WTC11 (cell line): Measurements from ENCODE around the gene C3orf70. TPM values are rescaled to one million over a fixed set of nuclear protein-coding genes. Genes with fewer than 3 reads are reported as not detected.

Experiments used
- ATAC-seq: fragments of 200-7000 bp; cut with Tn5 transposase; 2 replicates; pipeline ENCODE4 v1.10.0; 2021; ENCODE audit warnings: mild to moderate bottlenecking, moderate library complexity
- CTCF ChIA-PET: fragments of 300-600 bp; sonication (Branson Sonifier 250); formaldehyde crosslinking; loops from one replicate; lab custom pipeline; 2021; ENCODE audit warnings: antibody characterized with exemption; lab: Charles Lee
- POLR2A ChIA-PET: fragments of 350-600 bp; sonication (Branson Sonifier 250); formaldehyde crosslinking; loops from one replicate; lab custom pipeline; 2021; ENCODE audit warnings: antibody characterized with exemption; lab: Charles Lee
- DNase-seq: peaks from one replicate; pipeline ENCODE4 v3.0.0; 2021; ENCODE audit warnings: low spot score
- H3K27ac Mint-ChIP-seq: 2 replicates; pipeline ENCODE4 v1.8.0; 2021; ENCODE audit warnings: mixed read lengths
- H3K27me3 Mint-ChIP-seq: 2 replicates; pipeline ENCODE4 v1.8.0; 2021; ENCODE audit warnings: low read depth, mild to moderate bottlenecking, moderate library complexity, mixed read lengths
- H3K36me3 Mint-ChIP-seq: 2 replicates; pipeline ENCODE4 v1.8.0; 2021; ENCODE audit warnings: mixed read lengths
- H3K4me1 Mint-ChIP-seq: 2 replicates; pipeline ENCODE4 v1.8.0; 2022; ENCODE audit warnings: mixed read lengths
- H3K4me3 Mint-ChIP-seq: 2 replicates; pipeline ENCODE4 v1.8.0; 2021; ENCODE audit warnings: mild to moderate bottlenecking, moderate library complexity, mixed read lengths
- H3K9me3 Mint-ChIP-seq: 2 replicates; pipeline ENCODE4 v1.8.0; 2021; ENCODE audit warnings: mixed read lengths
- ATF2 ChIP-seq: sonication (generic); formaldehyde crosslinking; IDR thresholded peaks from 2 replicates; pipeline ENCODE4 v1.8.1; 2022; ENCODE audit warnings: low read depth, missing genetic modification reagents, borderline replicate concordance
- CREB1 ChIP-seq: sonication (generic); formaldehyde crosslinking; IDR thresholded peaks from 2 replicates; pipeline ENCODE4 v1.8.0; 2023; ENCODE audit warnings: mild to moderate bottlenecking, missing genetic modification reagents
- CREM ChIP-seq: sonication (generic); formaldehyde crosslinking; IDR thresholded peaks from 2 replicates; pipeline ENCODE4 v1.8.1; 2022; ENCODE audit warnings: mild to moderate bottlenecking, missing genetic modification reagents, moderate library complexity
- FOXK1 ChIP-seq: sonication (generic); formaldehyde crosslinking; IDR thresholded peaks from 2 replicates; pipeline ENCODE4 v1.8.0; 2022; ENCODE audit warnings: mild to moderate bottlenecking, moderate library complexity, missing genetic modification reagents
- GRHL2 ChIP-seq: fragments of 250-450 bp; sonication (Bioruptor Pico); IDR thresholded peaks from 2 replicates; pipeline ENCODE4 v1.8.0; 2022; ENCODE audit warnings: mild to moderate bottlenecking, moderate library complexity; ENCODE audit not compliant: insufficient replicate concordance, severe bottlenecking
- GTF2I ChIP-seq: fragments of 250-450 bp; sonication (Bioruptor Pico); conservative IDR thresholded peaks from 2 replicates; pipeline ENCODE4 v1.4.0; 2021; ENCODE audit warnings: mild to moderate bottlenecking
- IRF1 ChIP-seq: sonication (generic); formaldehyde crosslinking; IDR thresholded peaks from 2 replicates; pipeline ENCODE4 v1.8.0; 2023; ENCODE audit warnings: missing genetic modification reagents
- IRF2 ChIP-seq: sonication (generic); formaldehyde crosslinking; IDR thresholded peaks from 2 replicates; pipeline ENCODE4 v1.8.0; 2022; ENCODE audit warnings: low read depth, missing genetic modification reagents, borderline replicate concordance
- JUN ChIP-seq: sonication (generic); formaldehyde crosslinking; IDR thresholded peaks from 2 replicates; pipeline ENCODE4 v1.8.0; 2023; ENCODE audit warnings: mild to moderate bottlenecking, missing genetic modification reagents
- KAT7 ChIP-seq: sonication (generic); formaldehyde crosslinking; IDR thresholded peaks from 2 replicates; pipeline ENCODE4 v1.8.1; 2023; ENCODE audit warnings: missing genetic modification reagents, mild to moderate bottlenecking, borderline replicate concordance
- MLX ChIP-seq: sonication (generic); formaldehyde crosslinking; IDR thresholded peaks from 2 replicates; pipeline ENCODE4 v1.8.1; 2023; ENCODE audit warnings: mild to moderate bottlenecking, missing genetic modification reagents, moderate library complexity
- NR2C2 ChIP-seq: sonication (generic); formaldehyde crosslinking; IDR thresholded peaks from 2 replicates; pipeline ENCODE4 v1.8.0; 2022; ENCODE audit warnings: mild to moderate bottlenecking, missing genetic modification reagents
- OVOL2 ChIP-seq: fragments of 250-450 bp; sonication (Bioruptor Pico); IDR thresholded peaks from 2 replicates; pipeline ENCODE4 v1.9.0; 2021; ENCODE audit warnings: mild to moderate bottlenecking, borderline replicate concordance
- PREB ChIP-seq: sonication (generic); formaldehyde crosslinking; IDR thresholded peaks from 2 replicates; pipeline ENCODE4 v1.8.1; 2022; ENCODE audit warnings: mild to moderate bottlenecking, missing genetic modification reagents, moderate library complexity, borderline replicate concordance
- PRRX2 ChIP-seq: fragments of 250-450 bp; sonication (Bioruptor Pico); IDR thresholded peaks from 2 replicates; pipeline ENCODE4 v1.8.0; 2021; ENCODE audit warnings: mild to moderate bottlenecking
- RORB ChIP-seq: fragments of 250-450 bp; sonication (Bioruptor Pico); IDR thresholded peaks from 2 replicates; pipeline ENCODE4 v1.9.0; 2021; ENCODE audit warnings: mild to moderate bottlenecking
- USF1 ChIP-seq: sonication (generic); formaldehyde crosslinking; IDR thresholded peaks from 2 replicates; pipeline ENCODE4 v1.8.0; 2022; ENCODE audit warnings: mild to moderate bottlenecking, missing genetic modification reagents
- ZMAT4 ChIP-seq: fragments of 250-450 bp; sonication (Bioruptor Pico); IDR thresholded peaks from 2 replicates; pipeline ENCODE4 v1.9.0; 2021; ENCODE audit warnings: mild to moderate bottlenecking
- ZNF138 ChIP-seq: sonication (generic); formaldehyde crosslinking; conservative IDR thresholded peaks from 2 replicates; pipeline ENCODE4 v1.8.1; 2022; ENCODE audit warnings: mild to moderate bottlenecking, moderate library complexity, missing genetic modification reagents
- ZNF219 ChIP-seq: sonication (generic); formaldehyde crosslinking; IDR thresholded peaks from 2 replicates; pipeline ENCODE4 v1.8.0; 2023; ENCODE audit warnings: missing genetic modification reagents, mild to moderate bottlenecking, borderline replicate concordance
- ZNF281 ChIP-seq: sonication (generic); formaldehyde crosslinking; IDR thresholded peaks from 2 replicates; pipeline ENCODE4 v1.8.0; 2023; ENCODE audit warnings: mild to moderate bottlenecking, missing genetic modification reagents
- ZNF396 ChIP-seq: fragments of 250-450 bp; sonication (Bioruptor Pico); IDR thresholded peaks from 2 replicates; pipeline ENCODE4 v1.8.0; 2021; ENCODE audit warnings: mild to moderate bottlenecking, moderate library complexity, borderline replicate concordance
- ZNF671 ChIP-seq: fragments of 250-450 bp; sonication (Bioruptor Pico); IDR thresholded peaks from 2 replicates; pipeline ENCODE4 v1.8.0; 2021; ENCODE audit warnings: mild to moderate bottlenecking
- total RNA-seq: library from RNA; stranded (reverse); gene quantifications from 3 replicates; pipeline ENCODE4 v1.2.3, GENCODE V29; 2021
- TF ChIP-seq, protein P1 (sequence below): sonication (generic); formaldehyde crosslinking; IDR thresholded peaks from 2 replicates; pipeline ENCODE4 v1.8.0; 2022; ENCODE audit warnings: mild to moderate bottlenecking, missing genetic modification reagents
- TF ChIP-seq, protein P2 (sequence below): sonication (generic); formaldehyde crosslinking; conservative IDR thresholded peaks from 2 replicates; pipeline ENCODE4 v1.8.1; 2022; ENCODE audit warnings: mild to moderate bottlenecking, missing genetic modification reagents

C3orf70 gene
- total RNA-seq, 1 experiment from 2014 or later = 0.70 TPM

DNA sequence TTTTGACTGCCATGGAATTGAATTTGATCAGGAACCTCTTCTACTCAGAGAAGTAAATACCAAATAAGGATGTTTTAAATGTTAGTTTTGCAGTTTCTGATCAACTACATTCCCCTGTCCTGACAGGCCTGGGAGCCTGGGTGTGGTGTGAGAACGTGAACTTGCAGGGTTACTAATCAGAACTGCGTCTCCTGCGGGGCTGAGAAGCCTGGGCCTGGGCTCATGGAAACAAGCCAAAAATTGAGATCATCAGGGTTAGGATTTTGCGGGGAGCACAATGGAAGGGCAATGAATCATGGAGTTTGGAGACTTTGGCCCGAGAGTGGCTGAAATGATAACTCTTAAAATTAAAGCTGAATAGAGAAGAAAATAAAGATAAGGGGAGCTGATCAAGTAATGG, 47.8 kb upstream of the C3orf70 start (continued):
- TF ChIP-seq ZNF219 (CRISPR knock-in tag) = no peak
- TF ChIP-seq KAT7 = no peak
- TF ChIP-seq MLX (CRISPR knock-in tag) = no peak
- no peak for TF ChIP-seq NR2C2 (CRISPR knock-in tag)
- TF ChIP-seq ZMAT4 (CRISPR knock-in tag) = no peak
- TF ChIP-seq GTF2I = no peak
- TF ChIP-seq OVOL2 (CRISPR knock-in tag) = no peak
- TF ChIP-seq, all 79 proteins: peak for 0

DNA sequence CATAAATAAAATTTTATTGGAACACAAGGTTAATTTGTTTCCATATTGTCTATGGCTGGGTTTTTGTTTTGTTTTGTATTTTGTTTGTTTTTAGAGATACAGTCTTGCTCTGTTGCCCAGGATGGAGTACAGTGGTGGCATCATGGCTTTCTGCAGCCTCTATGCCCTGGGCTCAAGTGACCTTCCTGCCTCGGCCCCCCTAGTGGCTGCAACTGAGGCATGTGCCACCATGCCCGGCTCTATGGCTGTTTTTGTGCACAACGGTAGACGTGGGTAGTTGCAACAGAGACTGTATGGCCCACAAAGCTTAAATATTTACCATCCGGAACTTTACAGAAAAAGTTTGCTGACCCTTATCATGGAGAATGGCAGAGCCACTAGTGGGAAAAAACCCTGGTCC, 46.8 kb upstream of the C3orf70 start:
- TF ChIP-seq, protein P1, sequence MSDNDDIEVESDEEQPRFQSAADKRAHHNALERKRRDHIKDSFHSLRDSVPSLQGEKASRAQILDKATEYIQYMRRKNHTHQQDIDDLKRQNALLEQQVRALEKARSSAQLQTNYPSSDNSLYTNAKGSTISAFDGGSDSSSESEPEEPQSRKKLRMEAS = no peak
- TF ChIP-seq FOXK1 (CRISPR knock-in tag) (no peak), CREM (CRISPR knock-in tag) (no peak), CREB1 (CRISPR knock-in tag) (no peak), JUN (CRISPR knock-in tag) (no peak), MLX (CRISPR knock-in tag) (no peak), ZNF219 (CRISPR knock-in tag) (no peak), PRRX2 (CRISPR knock-in tag) (no peak), USF1 (CRISPR knock-in tag) (no peak)
- TF ChIP-seq, all 79 proteins: peak for 0
- ATAC-seq = peak; percentile 44
- Mint-ChIP-seq H3K4me1 (no peaks in the 10 kb centered on the region), H3K9me3 (peaks cover 18% of the 10 kb centered on the region), H3K36me3 (0 out of 2 replicates have a peak, but pooled peaks cover 8% of the 10 kb centered on the region), H3K27ac (no peak overlapping the region), H3K27me3 (no peaks in the 10 kb centered on the region), H3K4me3 (no peak overlapping the region)
- DNase-seq = no peak
- ChIA-PET POLR2A (no interaction called here), CTCF (interaction anchor here (0.6 to 1.6 kb wide), 2 partner anchors 12 to 130 kb away, joined by 3 to 5 read pairs; no protein-coding TSS in a partner anchor)

GRCh38 chr3:185199206-185199605, 46.3 kb upstream of the C3orf70 start:
- ChIA-PET POLR2A (no interaction called here), CTCF (no interaction called here)
- Mint-ChIP-seq H3K27me3 (no peaks in the 10 kb centered on the region), H3K27ac (no peak overlapping the region), H3K4me3 (no peak overlapping the region), H3K9me3 (peaks cover 18% of the 10 kb centered on the region), H3K36me3 (0 out of 2 replicates have a peak, but pooled peaks cover 8% of the 10 kb centered on the region), H3K4me1 (no peaks in the 10 kb centered on the region)
- no peak for DNase-seq
- no peak for ATAC-seq
- TF ChIP-seq PREB (CRISPR knock-in tag) (no peak), RORB (CRISPR knock-in tag) (no peak), ZNF396 (no peak), GTF2I (no peak), ZNF219 (CRISPR knock-in tag) (no peak), IRF1 (CRISPR knock-in tag) (no peak), ATF2 (CRISPR knock-in tag) (no peak), NR2C2 (CRISPR knock-in tag) (no peak), GRHL2 (CRISPR knock-in tag) (no peak), ZNF138 (CRISPR knock-in tag) (no peak), ZNF281 (CRISPR knock-in tag) (no peak), IRF2 (CRISPR knock-in tag) (no peak), ZNF671 (CRISPR knock-in tag) (no peak)
- TF ChIP-seq, protein P2, sequence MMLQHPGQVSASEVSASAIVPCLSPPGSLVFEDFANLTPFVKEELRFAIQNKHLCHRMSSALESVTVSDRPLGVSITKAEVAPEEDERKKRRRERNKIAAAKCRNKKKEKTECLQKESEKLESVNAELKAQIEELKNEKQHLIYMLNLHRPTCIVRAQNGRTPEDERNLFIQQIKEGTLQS (CRISPR knock-in tag) = no peak
